Mesenteric fat pad (tissue), 1 donor: Measurements from ENCODE around the gene TMEM79. TPM values are rescaled to one million over a fixed set of nuclear protein-coding genes. Genes with fewer than 3 reads are reported as not detected.

Experiments
- DNase-seq: peaks from one replicate; pipeline ENCODE4 v3.0.0-alpha.2; 2020; ENCODE audit warnings: low spot score
- long read RNA-seq: library from polyadenylated mRNA; unstranded; transcript quantifications from one replicate; pipeline ENCODE4 v2.0.0, GENCODE V29; 2020
- total RNA-seq: library from RNA; stranded (reverse); fragmentation: NEBNext Ultra II Directional; extraction: Animal tissue kit (Norgen Biotek cat#: 25700); gene quantifications from one replicate; pipeline ENCODE4 v1.2.1, GENCODE V29; 2021
- donor health status: DM: yes; HTN: yes; CAD: no.

The TMEM79 gene, protein sequence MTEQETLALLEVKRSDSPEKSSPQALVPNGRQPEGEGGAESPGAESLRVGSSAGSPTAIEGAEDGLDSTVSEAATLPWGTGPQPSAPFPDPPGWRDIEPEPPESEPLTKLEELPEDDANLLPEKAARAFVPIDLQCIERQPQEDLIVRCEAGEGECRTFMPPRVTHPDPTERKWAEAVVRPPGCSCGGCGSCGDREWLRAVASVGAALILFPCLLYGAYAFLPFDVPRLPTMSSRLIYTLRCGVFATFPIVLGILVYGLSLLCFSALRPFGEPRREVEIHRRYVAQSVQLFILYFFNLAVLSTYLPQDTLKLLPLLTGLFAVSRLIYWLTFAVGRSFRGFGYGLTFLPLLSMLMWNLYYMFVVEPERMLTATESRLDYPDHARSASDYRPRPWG
- total RNA-seq, result 1.8 TPM
- long read RNA-seq, transcript TMEM79-201 (4 exons, 2,191 nt), result major isoform, 6 of 10 reads
- long read RNA-seq, partial matches to known transcripts, result 1 of 10 reads
- long read RNA-seq, other reads (novel, unspliced or antisense), result 3 of 10 reads

DNA sequence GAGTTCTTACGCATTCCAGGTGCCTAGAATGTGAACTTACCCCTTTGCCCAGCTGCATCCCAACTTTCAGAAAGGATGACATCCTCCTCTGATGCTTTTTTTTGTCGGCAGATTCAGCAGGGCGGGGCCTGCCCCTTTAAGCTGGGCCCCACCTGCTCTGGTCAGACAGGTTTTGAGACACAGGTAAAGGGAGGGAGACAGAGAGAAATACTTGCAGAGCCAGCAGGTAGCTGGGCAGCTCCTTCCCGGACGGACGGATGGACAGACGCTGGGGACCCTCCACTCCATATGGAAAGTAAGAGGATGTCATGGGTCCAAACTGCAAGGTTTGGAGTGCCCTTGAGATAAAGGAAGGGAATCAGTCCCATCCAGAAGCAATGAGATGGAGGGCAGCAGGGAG lies at the start of gene TMEM79:
TSS of gene TMEM79 (plus strand) at position 214 of the 400 bp plus-strand sequence. CDS start 902 bp downstream, outside the sequence.
- DNase-seq, result no peak

DNA sequence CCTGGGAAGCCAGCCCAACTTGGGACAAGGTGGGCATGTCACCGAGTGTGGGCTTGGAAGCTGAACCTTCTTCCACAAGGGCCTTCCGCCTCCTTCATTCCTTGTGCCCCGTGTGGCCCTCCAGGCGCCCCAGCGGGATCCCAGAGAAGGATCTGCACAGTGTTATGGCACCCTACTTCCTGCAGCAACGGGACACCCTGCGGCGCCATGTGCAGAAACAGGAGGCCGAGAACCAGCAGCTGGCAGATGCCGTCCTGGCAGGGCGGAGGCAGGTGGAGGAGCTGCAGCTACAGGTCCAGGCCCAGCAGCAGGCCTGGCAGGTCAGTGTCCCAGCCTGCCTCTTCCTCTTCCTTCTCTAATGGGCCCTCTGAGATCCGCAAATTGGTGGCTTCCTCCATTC lies 48.0 kb upstream of the TMEM79 start:
- DNase-seq, result no peak

DNA sequence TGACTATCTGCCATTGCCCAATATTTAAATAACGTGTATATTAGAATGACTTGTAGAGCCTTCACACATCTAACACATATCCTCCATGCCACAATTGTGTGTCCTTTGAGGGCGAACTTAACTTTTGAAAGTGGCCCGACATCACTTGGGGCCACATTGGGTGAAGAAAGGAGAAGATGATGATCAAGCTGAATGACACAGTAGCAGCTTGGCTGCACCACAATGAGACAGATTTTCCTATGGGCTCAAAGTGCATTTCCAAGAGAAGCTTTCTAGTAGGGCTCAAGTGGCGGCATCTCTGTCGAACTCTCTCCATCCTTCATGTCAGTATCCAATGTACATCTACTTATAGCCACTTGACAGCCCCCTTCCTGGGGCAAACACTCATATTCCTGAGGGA lies 45.9 kb upstream of the TMEM79 start:
- DNase-seq, result no peak

DNA sequence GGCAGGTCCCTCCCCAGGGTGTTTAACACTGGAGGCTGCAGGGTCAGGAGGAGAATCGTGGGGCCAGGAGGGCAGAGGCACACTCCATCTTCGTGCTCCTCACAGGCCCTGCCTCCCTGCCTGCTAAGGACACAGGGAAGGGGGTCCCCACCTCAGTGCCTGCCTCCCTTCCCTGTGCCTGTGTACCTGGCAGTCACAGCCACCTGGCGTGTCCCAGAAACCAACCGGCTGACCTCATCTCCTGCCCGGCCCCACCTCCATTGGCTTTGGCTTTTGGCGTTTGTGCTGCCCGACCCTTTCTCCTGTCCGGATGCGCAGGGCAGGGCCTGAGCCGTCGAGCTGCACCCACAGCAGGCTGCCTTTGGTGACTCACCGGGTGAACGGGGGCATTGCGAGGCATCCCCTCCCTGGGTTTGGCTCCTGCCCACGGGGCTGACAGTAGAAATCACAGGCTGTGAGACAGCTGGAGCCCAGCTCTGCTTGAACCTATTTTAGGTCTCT lies 42.8 kb upstream of the TMEM79 start:
- no peak for DNase-seq

DNA sequence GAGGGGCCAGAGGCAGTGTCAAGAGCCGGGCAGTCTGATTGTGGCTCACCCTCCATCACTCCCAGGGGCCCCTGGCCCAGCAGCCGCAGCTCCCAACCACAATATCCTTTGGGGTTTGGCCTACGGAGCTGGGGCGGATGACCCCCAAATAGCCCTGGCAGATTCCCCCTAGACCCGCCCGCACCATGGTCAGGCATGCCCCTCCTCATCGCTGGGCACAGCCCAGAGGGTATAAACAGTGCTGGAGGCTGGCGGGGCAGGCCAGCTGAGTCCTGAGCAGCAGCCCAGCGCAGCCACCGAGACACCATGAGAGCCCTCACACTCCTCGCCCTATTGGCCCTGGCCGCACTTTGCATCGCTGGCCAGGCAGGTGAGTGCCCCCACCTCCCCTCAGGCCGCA lies 42.2 kb upstream of the TMEM79 start, which contains the start of gene BGLAP:
TSS of gene BGLAP (plus strand) at position 259 of the 400 bp plus-strand sequence. CDS start at position 307, 48 bp downstream.
- DNase-seq, result no peak

DNA sequence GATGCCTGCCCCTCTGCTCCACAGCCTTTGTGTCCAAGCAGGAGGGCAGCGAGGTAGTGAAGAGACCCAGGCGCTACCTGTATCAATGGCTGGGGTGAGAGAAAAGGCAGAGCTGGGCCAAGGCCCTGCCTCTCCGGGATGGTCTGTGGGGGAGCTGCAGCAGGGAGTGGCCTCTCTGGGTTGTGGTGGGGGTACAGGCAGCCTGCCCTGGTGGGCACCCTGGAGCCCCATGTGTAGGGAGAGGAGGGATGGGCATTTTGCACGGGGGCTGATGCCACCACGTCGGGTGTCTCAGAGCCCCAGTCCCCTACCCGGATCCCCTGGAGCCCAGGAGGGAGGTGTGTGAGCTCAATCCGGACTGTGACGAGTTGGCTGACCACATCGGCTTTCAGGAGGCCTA lies 41.4 kb upstream of the TMEM79 start:
- no peak for DNase-seq

DNA sequence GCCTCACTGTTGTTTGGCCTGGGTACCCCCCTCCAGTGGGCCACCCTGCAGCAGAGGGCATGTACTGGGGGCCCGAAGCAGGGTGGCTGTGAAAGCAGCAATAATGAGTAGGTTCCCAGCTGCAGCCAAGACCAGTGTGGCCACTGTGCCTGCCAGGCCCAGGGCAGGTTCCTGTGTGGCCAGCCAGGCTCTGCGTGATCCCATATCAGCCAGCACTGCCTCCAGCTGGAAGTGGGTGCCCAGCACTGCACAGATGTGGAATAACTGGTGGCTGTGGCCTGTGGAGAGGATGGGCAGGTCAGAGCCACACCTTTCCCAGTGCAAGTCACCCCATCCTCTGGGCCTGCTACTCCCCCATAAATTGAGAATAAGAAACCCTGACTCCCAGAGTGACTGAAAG lies 40.0 kb upstream of the TMEM79 start:
- no peak for DNase-seq

DNA sequence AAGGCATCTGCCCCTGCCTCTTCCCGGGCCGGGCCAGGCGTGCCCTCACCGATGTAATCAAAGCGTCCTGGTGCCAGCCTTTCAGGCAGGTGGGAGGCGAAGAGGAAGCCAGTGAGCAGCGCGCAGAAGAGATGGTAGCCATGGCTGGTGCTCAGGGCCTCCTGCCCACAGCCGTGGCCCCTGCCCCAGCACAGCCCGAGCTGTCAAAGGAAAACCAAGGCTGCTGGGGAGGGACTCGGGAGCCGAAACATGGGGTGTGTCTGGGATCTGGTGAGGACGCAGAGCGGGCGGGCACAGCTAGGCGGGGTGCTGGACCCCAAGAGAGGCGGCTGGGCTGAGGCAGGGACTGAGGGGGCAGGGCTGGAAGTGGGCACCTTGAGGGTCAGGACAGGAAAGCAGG lies 39.4 kb upstream of the TMEM79 start:
- no peak for DNase-seq

DNA sequence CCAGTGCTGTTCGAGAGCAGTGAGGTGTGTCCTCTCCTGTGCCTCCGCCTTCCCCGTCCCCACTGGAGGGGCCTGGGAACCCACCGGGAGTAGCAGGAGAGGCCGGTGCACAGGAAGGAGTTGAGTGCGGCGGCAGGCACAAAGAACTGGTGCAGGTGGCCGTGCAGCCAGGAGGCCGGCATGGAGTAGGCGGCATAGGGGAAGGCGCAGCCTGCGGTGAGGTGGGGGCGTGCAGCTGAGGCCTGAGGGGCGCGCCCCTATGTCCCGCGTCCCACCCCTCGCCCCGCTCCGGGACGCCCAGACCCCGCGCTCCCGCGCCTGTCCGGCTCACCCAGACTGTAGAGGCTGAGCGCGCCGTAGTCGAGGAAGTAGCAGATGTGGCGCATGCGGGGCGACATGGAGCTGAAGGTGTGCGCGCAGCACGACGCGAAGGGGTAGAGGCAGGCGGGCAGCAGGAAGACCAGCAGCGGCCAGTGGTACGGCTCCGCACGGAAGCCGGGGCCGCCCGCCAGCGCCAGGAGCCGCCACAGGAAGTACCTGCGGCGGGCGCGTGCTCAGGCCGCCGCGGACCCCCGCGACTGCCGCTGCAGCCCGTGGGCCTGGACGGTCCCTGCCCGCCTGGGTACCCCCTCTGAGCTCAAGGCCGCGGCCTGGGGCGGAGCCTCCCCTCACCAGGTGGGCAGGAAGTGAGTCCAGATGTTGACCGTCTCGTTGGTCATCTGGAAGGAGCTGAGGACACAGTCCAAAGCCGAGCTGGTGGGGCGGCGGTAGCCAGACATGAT lies 38.5 kb upstream of the TMEM79 start:
- no peak for DNase-seq

DNA sequence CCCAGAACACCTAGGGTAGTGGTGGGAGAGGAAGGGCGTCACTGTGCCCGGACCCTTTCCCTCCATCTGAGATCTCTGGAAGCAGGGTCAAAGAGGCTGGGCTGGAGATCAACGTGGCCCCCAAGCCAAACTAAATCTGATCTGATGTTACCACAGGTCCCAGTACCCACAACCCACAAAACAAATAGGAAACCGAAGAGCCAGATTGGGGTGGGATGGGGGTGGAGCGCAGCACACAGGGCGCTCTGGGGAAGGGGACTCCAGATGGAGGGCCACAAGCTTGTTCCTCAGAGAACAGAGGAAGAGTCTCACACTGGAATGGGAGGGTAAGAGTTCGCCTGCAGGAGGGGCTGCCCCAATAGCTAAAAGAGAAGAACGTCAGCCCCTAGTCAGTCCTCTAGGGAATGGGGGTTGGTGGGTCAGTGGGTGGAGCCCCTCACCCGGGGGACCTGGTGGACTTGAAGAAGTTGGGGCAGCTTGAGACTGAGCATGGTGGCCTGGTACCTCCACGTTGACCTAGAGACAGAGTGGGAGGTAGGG lies 37.8 kb upstream of the TMEM79 start:
- no peak for DNase-seq

DNA sequence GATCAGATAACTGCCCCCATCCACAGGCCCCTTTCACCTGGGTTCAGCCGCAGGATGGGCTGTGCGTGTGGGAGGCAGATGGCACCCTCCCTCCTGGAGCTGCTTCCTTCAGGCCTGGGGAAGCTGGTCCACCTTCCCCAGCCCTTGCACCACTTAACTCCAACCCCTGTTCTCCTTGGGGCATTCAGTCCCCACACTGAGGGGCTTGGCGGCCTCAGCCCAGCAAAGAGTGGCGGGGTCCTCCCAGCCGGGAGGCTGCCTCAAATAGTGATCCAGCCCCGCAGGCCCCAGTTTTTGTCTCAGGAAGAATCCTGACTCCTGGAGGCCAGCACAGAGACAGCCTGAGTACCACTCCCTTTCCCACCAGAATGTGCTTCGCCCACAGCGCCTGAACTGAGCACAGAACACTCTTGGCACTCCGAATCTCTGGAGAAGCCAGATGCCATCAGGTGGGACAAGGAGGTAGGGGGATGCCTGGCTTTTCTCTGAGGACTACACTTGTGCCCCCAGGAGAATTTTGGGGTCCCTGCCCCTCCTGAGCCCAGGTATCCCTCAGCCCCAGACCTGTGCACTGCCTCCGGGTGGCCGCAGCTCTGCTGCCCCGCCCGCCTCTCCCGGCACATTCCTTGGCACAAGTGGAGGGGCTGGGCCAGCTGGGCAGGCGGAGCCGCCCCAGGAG lies 37.2 kb upstream of the TMEM79 start:
- DNase-seq, result no peak

DNA sequence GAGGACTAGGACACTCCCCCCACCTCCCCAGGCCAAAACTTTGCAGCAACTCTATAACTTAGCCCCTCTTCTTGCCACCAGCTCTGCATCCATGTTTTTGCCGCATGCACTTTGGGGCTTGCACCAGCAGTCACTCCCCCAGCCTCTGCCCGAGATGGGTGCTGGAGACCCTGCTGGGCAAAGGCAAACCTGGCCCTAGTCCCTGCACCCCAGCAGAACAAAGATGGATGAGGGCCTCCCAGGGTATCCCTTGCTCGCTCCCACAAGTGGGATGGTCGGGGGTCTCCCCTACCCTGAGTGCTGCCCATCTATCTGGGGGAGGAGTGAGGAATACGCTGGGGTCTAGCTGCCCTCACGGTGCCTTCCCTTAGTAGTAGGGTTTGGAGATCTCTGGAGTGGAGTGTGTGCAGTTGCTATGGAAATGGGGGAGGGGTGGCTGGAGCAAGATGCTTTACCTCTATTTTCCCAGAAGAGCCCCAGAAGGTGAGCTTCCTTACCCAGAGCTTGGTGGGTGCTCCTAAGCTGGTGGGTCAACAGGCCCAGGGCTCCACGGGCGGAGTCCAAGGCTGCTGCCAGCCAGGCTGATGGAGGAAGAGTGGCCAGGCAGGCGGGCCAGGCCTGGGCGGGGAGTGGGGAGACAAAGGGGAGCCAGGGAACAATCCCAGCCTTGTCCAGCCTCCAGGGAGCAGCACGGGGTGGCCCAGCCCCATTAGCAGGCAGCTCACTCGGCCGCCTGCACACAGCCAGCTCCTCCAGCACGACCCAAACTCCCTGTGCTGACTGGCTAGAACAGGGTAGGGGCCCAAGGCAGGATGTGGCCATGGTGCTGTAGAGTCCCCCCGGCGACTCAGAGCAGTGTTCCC lies 36.4 kb upstream of the TMEM79 start, which contains the start of gene PAQR6:
TSS of gene PAQR6 (minus strand) at position 597 of the 863 bp plus-strand sequence. CDS start 1,325 bp downstream, outside the sequence.
- no peak for DNase-seq

DNA sequence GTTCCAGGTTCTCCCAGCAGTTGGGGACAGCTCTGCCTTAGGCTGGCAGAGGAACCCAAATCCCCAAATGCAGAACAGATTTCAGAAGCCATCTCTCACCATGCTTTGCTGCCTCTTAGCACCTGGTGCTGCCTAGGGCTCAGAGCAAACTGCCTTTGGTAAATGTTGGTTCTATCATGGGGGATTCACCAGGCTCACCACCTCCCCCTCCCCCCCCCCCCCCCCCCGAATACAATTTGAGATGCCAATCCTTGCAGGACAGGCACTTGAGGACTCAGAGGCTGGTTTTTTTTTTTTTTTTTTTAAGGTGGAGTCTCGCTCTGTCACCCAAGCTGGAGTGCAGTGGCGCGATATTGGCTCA lies 35.8 kb upstream of the TMEM79 start:
- no peak for DNase-seq

DNA sequence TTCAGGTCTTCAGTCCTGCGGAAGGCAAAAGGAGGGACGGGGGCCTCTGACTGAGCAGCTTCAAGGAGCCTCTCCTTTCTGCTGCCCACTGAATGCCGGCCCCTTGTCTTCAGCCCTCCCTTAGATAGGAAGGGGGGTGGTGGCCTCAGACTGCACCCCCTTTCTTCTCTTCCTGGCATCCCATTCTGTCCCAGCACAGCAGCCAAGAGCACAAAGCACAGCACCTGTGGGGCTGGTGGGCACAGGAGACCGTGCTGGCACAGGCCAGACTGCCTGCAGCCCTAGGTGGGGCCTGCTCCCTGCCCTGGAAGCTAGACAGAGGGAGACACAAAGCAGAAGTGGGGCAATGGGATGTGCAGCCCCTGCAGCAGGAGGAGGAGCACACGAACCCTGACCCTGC lies 34.5 kb upstream of the TMEM79 start:
- DNase-seq, result no peak

DNA sequence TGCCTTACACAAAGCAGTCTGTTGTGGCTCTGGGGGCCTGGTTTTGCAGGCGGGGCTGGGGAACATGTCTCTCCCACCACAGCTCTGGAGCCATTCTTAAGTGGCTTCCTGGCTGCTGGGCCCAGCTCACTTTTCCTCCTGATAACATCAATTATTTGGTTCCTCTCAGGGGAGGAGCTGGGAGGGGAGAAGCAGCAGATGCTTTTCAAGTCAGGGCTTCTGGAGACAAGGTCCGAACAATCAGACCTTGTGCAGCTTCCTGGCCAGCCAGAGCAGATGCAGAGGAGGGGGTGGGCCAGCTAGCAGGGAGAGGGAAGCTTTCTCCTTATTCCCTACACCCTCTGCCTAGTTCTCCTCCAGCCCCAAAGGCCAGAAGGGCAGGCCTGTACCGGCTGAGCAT lies 32.6 kb upstream of the TMEM79 start:
- DNase-seq, result no peak

DNA sequence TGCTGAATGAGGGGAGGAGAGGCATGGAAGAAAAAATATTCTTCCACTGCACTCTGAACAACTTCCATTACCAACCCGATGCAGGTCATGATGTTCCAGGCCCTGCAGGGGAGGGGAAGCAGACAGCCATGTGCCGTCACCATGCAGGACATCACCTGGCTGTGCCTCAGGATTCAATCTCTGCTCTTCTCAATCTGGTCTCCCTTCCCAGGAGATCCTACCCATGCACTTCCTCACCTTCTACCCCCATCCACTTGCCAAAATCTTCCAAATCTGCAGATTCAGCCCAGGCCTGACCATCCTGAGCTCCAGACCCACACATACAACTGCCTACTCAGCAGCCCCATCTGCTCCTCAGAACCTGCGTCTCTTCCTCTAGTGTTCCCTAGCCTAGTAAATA lies 30.5 kb upstream of the TMEM79 start:
- DNase-seq, result no peak

DNA sequence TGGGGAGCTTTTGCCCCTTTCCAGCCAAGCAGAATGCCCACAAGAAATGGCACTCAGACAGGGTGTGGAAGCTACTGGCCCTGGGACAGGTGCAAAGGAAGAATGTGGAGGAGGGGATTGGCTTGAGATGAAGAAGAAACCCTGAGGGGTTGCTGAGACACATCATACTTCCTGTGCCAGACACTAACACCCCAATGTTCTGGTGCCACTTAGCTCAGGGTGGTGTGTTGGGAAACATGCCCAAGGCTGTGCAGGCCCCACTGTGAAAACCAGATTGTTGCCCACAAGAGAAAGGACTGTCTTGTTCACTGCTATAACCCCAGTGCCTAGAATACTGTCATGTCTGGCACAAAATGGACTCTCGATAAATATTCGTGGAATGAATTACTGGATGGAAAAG lies 26.4 kb upstream of the TMEM79 start:
- no peak for DNase-seq

DNA sequence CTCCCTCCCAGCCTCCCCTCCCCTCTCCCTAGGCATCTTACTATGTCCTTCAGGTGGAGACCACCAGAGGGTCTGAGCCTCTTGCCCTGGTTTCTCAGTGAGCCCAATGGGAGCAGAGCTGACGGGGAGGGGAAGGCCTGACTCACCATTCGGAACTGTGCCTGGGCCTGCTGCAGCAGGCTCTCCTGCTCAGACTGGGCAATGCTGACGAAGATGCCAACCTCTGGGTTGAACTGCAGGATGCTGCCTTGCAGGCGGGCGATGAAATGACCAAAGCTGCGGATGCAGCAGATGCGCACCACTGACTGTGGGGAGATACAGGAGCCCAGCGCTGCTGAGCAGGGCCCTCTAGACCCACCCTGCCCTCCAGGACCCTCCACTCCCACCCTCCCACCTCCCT lies 25.3 kb upstream of the TMEM79 start:
- no peak for DNase-seq

DNA sequence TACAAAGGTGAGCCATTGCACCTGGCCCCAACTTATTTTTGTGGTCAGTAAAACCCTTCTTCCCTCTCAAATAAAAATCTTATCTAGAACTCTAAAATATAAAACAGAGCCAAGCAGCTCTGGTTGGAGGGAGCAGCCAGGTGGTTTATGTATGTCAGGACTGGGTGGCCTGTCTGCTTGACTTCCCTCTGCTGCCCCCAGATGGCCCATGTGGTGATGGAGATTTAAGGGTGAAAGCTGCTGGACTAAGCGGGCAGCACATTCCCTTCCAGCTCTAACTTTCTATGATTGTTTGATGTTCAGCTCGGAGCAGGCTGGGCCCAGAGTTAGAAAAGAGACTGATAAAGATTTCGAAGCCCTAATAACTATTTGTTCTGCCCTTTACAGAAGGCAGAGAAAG lies 24.3 kb upstream of the TMEM79 start:
- no peak for DNase-seq

DNA sequence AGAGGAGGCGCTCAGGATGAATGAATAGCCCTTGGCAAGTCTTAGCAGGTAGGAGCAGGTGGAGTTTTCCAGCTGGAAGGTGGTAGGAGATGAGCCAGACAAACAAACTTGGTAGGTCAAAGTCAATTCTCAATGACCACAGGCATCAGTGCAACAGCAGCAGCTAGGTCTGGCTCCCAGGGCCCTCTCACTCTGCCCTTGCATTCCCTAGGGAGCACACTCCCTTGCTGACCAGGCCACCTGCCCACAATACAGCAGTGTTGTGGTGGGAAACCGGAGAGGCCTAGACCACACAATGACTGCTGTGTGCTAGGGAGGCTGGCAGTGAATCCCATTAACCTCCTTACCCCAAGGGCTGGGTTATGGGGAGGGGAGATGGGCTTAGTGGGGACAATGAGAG lies 23.2 kb upstream of the TMEM79 start:
- DNase-seq, result no peak
